Endothelial cell of umbilical vein (primary cell): ENCODE data around the gene LRG1. TPM values are rescaled to one million over a fixed set of nuclear protein-coding genes. Genes with fewer than 3 reads are reported as not detected.

Experiments
- BruUV-seq: library from RNA; stranded (reverse); fragments of 400-500 nt; replicated peaks from 2 replicates; lab custom pipeline; 2021; lab: Mats Ljungman, UMichigan
- CTCF ChIA-PET: fragments of 300-600, 350-600 bp; sonication (Branson Sonifier 250); formaldehyde crosslinking; loops from one replicate; lab custom pipeline; 2021; ENCODE audit warnings: antibody characterized with exemption, inconsistent platforms; lab: Charles Lee
- POLR2A ChIA-PET: fragments of 300-600, 350-600 bp; sonication (Branson Sonifier 250); formaldehyde crosslinking; loops from one replicate; lab custom pipeline; 2021; ENCODE audit warnings: antibody characterized with exemption, inconsistent platforms; lab: Charles Lee
- DNase-seq: peaks from one replicate; pipeline ENCODE4 v3.0.0-alpha.2; 2011; ENCODE audit warnings: low read depth, low spot score
- FAIRE-seq: peaks from 2 replicates; lab custom pipeline; 2011; peaks lifted over from hg19 to GRCh38; lab: Jason Lieb, UNC
- H2AFZ ChIP-seq: 2 replicates; pipeline ENCODE4 v1.6.0; 2012; ENCODE audit warnings: low read depth, low read length, control low read depth, inconsistent platforms
- H3K27ac ChIP-seq: 2 replicates; pipeline ENCODE4 v1.5.1; 2011; ENCODE audit warnings: low read depth, mild to moderate bottlenecking, control low read depth, low read length, moderate library complexity; ENCODE audit not compliant: insufficient read depth
- H3K27me3 ChIP-seq, 2 experiments: 2 replicates each; pipeline versions ENCODE4 v1.6.0 to v1.6.1; 2011; ENCODE audit warnings: low read length in 2 of 2, mixed read lengths in 1 of 2; ENCODE audit not compliant: control insufficient read depth in 2 of 2, insufficient read depth in 2 of 2
- H3K36me3 ChIP-seq, 2 experiments: 2 replicates in 1 of 2; 3 replicates in 1 of 2; pipeline ENCODE4 v1.5.1; 2011; ENCODE audit warnings: low read length in 2 of 2, mild to moderate bottlenecking in 1 of 2, moderate library complexity in 1 of 2; ENCODE audit not compliant: control insufficient read depth in 2 of 2, insufficient read depth in 2 of 2; ENCODE audit errors: extremely low read depth in 1 of 2
- H3K4me1 ChIP-seq: 3 replicates; pipeline ENCODE4 v1.5.1; 2011; ENCODE audit warnings: mild to moderate bottlenecking, low read length; ENCODE audit not compliant: control insufficient read depth, insufficient read depth; ENCODE audit errors: extremely low read depth
- H3K4me2 ChIP-seq: 2 replicates; pipeline ENCODE4 v1.6.1; 2011; ENCODE audit warnings: low read length, control low read depth, mixed read lengths; ENCODE audit not compliant: insufficient read depth
- H3K4me3 ChIP-seq, 3 experiments: fragments of 200-600 bp in 1 of 3; sonication (generic), shearing (Covaris generic) in 1 of 3; replicated peaks in 1 of 3; 2 replicates each; pipeline ENCODE4 v1.5.1; 2011 to 2016; ENCODE audit warnings: control low read depth in 3 of 3, low read length in 3 of 3, mild to moderate bottlenecking in 2 of 3, inconsistent platforms in 1 of 3, low read depth in 1 of 3, moderate library complexity in 1 of 3; ENCODE audit not compliant: insufficient read depth in 1 of 3
- H3K79me2 ChIP-seq: 2 replicates; pipeline ENCODE4 v1.6.0; 2012; ENCODE audit warnings: low read length, inconsistent platforms; ENCODE audit not compliant: control insufficient read depth, insufficient read depth
- H3K9ac ChIP-seq: replicated peaks from 2 replicates; pipeline ENCODE3; 2011; ENCODE audit warnings: low read length, control low read depth; ENCODE audit not compliant: insufficient read depth; ENCODE audit errors: extremely low read depth
- H3K9me1 ChIP-seq: replicated peaks from 3 replicates; pipeline ENCODE4 v1.6.0; 2011; ENCODE audit warnings: mild to moderate bottlenecking, low read length; ENCODE audit not compliant: control insufficient read depth, insufficient read depth; ENCODE audit errors: extremely low read depth
- H3K9me3 ChIP-seq: replicated peaks from 2 replicates; pipeline ENCODE4 v1.5.1; 2012; ENCODE audit warnings: low read length, inconsistent platforms; ENCODE audit not compliant: control insufficient read depth, insufficient read depth
- H4K20me1 ChIP-seq: replicated peaks from 2 replicates; pipeline ENCODE3; 2011; ENCODE audit warnings: mild to moderate bottlenecking, low read length; ENCODE audit not compliant: control insufficient read depth, insufficient read depth; ENCODE audit errors: extremely low read depth
- CTCF ChIP-seq, 2 donors: IDR thresholded peaks; 1 replicate in 1 of 2; 2 replicates in 1 of 2; pipeline ENCODE4 v1.5.1; 2011; ENCODE audit warnings: low read length in 2 of 2, mild to moderate bottlenecking in 2 of 2, moderate library complexity in 2 of 2, control low read depth in 1 of 2, inconsistent platforms in 1 of 2, low read depth in 1 of 2; ENCODE audit not compliant: insufficient read depth in 1 of 2; ENCODE audit errors: extremely low read depth in 1 of 2
- EZH2 ChIP-seq: IDR thresholded peaks from 2 replicates; pipeline ENCODE4 v1.6.1; 2012; ENCODE audit warnings: borderline replicate concordance, low read depth, mild to moderate bottlenecking, moderate library complexity, low read length, inconsistent platforms; ENCODE audit not compliant: severe bottlenecking
- FOS ChIP-seq: IDR thresholded peaks from 2 replicates; pipeline ENCODE4 v1.6.1; 2011; ENCODE audit warnings: mild to moderate bottlenecking, low read length, moderate library complexity, borderline replicate concordance; ENCODE audit not compliant: insufficient read depth
- GATA2 ChIP-seq: IDR thresholded peaks from 2 replicates; pipeline ENCODE4 v1.7.0; 2011; ENCODE audit warnings: low read depth, mild to moderate bottlenecking, moderate library complexity, mixed read lengths, low read length; ENCODE audit not compliant: insufficient read length, insufficient read depth
- JUN ChIP-seq: IDR thresholded peaks from 2 replicates; pipeline ENCODE4 v1.6.1; 2011; ENCODE audit warnings: borderline replicate concordance, low read depth; ENCODE audit not compliant: insufficient read length, insufficient read depth
- MAX ChIP-seq: IDR thresholded peaks from 2 replicates; pipeline ENCODE4 v1.6.1; 2011; ENCODE audit not compliant: insufficient read depth, insufficient read length
- MYC ChIP-seq: IDR thresholded peaks from one replicate; pipeline ENCODE4 v1.6.1; 2011; ENCODE audit warnings: mild to moderate bottlenecking, low read depth, low read length
- POLR2A ChIP-seq: IDR thresholded peaks from 2 replicates; pipeline ENCODE4 v1.6.1; 2012; ENCODE audit warnings: low read depth, mild to moderate bottlenecking, control low read depth, low read length
- POLR2AphosphoS5 ChIP-seq: IDR thresholded peaks from 2 replicates; pipeline ENCODE4 v1.6.1; 2012; ENCODE audit warnings: low read depth, mild to moderate bottlenecking, control low read depth, low read length, moderate library complexity; ENCODE audit not compliant: insufficient read depth
- dilution Hi-C: fragments of 300-500 bp; cut with MboI; formaldehyde crosslinking; loops from one replicate; pipeline ENCODE4 v1.15.0; 2019; ENCODE audit warnings: low sequenced_read_pairs; ENCODE audit not compliant: extremely low pct_ligation_motif_present
- intact Hi-C: fragments of 100-400 bp; cut with micrococcal nuclease; formaldehyde crosslinking; loops from one replicate; pipeline ENCODE4 v1.10.0; 2022
- polyA plus RNA-seq, 4 experiments: library from polyadenylated mRNA; depleted of rRNA in 3 of 4; stranded (reverse) in 3 of 4; unstranded in 1 of 4; fragments of >200 nt; gene quantifications; 2 replicates each; pipeline versions ENCODE4 v1.2.1 to v1.2.3, GENCODE V29; 2011 to 2012; ENCODE audit warnings: missing spikeins in 1 of 4
- total RNA-seq: library from RNA; stranded (reverse); gene quantifications from 2 replicates; pipeline ENCODE4 v1.2.3, GENCODE V29; 2021

The LRG1 gene
- total and polyA plus RNA-seq, 2 donors (not counting 3 experiments of a cell fraction or from before 2014, with no cell fraction given), result 0.21 to 0.31 TPM

DNA sequence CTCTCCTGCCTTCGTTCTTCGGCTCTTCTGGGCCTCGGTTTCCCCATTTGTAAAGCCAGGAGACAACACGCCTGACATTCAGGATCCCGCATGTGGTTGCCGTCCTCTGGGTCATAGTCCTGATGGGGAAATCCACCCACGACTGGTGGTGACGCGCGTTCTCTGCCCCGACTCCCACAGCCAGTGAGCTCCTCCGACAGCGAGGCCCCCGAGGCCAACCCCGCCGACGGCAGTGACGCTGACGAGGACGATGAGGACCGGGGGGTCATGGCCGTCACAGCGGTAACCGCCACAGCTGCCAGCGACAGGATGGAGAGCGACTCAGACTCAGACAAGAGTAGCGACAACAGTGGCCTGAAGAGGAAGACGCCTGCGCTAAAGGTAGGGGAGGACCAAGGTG, 51.3 kb downstream of the LRG1 start:
- Histone ChIP-seq H3K9ac (no peak overlapping the region), H3K4me2 (no peak overlapping the region), H2AFZ (no peak overlapping the region), H3K4me1 (no peaks in the 10 kb centered on the region), H4K20me1 (no peaks in the 10 kb centered on the region), H3K27me3 (no peaks in the 10 kb centered on the region), H3K27ac (no peak overlapping the region), H3K36me3 (peaks cover 5 to 33% of the 10 kb centered on the region in 2 experiments), H3K79me2 (no peaks in the 10 kb centered on the region), H3K4me3 (no peak overlapping the region), H3K9me3 (no peaks in the 10 kb centered on the region), H3K9me1 (no peaks in the 10 kb centered on the region)
- CTCF ChIA-PET, result no interaction called here
- no peak for FAIRE-seq
- POLR2A ChIA-PET, result no interaction called here
- no peak for DNase-seq
- intact Hi-C loops (no loop called here), dilution Hi-C loops (no loop called here)
- TF ChIP-seq JUN (no peak), MYC (no peak), POLR2AphosphoS5 (no peak)
- no TSS peak for BruUV-seq

- Histone ChIP-seq H4K20me1 (no peaks in the 10 kb centered on the region), H3K9me1 (no peaks in the 10 kb centered on the region), H2AFZ (no peak overlapping the region), H3K4me1 (no peaks in the 10 kb centered on the region), H3K9me3 (no peaks in the 10 kb centered on the region), H3K27ac (no peak overlapping the region), H3K27me3 (no peaks in the 10 kb centered on the region), H3K9ac (no peak overlapping the region), H3K4me2 (no peak overlapping the region), H3K36me3 (peaks cover 8 to 33% of the 10 kb centered on the region in 2 experiments), H3K4me3 (no peak overlapping the region), H3K79me2 (no peaks in the 10 kb centered on the region)
- DNase-seq, result no peak
- TF ChIP-seq MYC (no peak), FOS (no peak), EZH2 (no peak), MAX (no peak), POLR2AphosphoS5 (no peak), JUN (no peak), POLR2A (no peak), CTCF (IDR thresholded peaks at IDR 0.05; ENCODE audit: extremely low read depth in 1 of 2, insufficient read depth in 1 of 2, low read depth in 1 of 2, low read length in 2 of 2) (no peak), GATA2 (no peak)
- intact Hi-C loops, result no loop called here
- POLR2A ChIA-PET, result no interaction called here
- no TSS peak for BruUV-seq
- dilution Hi-C loops, result no loop called here
- CTCF ChIA-PET, result no interaction called here
- no peak for FAIRE-seq
Measured at GRCh38 chr19:4487572-4487971, 52.3 kb downstream of the LRG1 start.
